Measurements from ENCODE around the gene CD300E.
A peak's percentile ranks its signal among the peaks of the same experiment; 100 is the strongest.
"Not testable (repeated sequence)": the region's sequence is repeated elsewhere in the genome, so short reads cannot be mapped to it uniquely, and the experiment has no call there.

Gene CD300E, protein sequence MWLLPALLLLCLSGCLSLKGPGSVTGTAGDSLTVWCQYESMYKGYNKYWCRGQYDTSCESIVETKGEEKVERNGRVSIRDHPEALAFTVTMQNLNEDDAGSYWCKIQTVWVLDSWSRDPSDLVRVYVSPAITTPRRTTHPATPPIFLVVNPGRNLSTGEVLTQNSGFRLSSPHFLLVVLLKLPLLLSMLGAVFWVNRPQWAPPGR
- total RNA-seq = 0 reads per million in 2 donors

DNA sequence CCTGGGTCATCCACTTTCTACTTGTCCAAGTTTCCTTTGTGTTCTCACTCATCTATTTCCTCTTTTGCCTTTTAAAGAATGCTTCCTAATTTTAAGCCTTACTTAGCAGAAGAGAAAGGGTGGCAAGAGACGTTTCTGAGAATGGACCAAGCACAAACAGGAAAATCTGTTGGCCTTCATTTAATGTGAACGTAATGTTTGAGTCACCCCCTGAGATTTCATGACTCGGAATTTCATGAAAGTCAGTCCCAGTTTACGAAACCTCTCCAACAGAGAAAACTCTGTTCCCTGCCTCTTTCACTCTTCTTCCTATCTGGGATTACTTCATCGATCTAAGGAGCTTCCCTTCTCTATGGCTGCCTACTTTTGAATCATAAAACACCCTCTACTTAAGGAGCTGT, at the start of gene CD300E:
TSS of gene CD300E (minus strand) at position 46 of the 401 bp plus-strand sequence. CDS start 117 bp downstream, outside the sequence.
- DNase-seq = no peak

DNA sequence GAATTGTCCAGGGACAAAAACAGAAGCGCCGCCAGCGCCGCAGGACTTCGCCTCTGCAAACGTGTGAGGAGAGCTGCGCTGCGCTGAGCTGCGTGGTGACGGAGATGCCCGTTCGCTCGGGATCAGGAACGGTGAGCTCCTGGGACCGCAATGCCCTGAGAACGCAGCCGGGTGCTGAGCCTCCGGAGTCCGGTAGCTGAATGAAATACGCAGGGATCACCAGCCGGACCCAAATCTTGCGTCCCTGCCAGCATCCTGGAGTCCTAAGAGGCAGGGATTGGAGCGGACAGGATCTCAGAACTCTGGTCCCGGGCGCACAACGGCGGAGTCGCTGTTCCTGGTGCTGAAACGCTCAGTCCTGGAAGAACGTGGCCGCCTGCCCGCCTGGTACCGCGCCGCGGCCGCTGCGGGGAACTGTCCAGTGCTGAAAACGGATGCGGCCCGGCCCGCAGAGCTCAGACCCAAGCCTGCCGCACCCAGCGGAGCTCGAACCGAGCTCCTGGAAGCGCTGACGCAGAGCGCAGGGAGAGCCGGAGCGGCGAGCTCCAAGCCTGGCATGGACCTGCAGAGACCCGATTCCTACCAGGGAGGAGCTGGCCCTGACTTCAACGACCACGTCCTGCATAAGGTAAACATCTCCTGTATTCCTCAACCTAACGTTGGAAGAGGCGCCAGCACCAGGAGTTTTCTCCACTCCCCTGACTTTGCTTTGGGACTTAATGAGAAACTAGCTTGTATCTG, 47.7 kb upstream of the CD300E start:
- DNase-seq = peak; percentile 38 to 72 (median 56)

DNA sequence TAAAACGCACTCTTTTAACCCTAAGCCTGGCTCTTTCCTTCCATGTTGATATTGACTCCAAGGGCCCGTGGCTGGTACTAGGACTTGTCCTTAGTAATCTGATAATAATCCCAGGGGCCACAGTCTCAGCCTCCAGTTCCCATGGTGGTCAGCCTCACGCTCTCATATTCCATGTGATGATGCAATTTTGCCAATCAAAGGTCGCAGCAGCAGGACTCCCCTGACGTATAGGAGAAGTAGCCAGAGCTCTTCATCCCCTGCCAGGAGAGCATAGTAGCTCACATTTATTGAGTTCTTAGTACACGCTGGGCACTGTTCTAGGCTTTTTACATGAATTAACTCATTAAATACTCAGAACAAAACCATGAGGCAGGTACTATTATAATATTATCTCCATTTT, 46.8 kb upstream of the CD300E start:
- DNase-seq = no peak

DNA sequence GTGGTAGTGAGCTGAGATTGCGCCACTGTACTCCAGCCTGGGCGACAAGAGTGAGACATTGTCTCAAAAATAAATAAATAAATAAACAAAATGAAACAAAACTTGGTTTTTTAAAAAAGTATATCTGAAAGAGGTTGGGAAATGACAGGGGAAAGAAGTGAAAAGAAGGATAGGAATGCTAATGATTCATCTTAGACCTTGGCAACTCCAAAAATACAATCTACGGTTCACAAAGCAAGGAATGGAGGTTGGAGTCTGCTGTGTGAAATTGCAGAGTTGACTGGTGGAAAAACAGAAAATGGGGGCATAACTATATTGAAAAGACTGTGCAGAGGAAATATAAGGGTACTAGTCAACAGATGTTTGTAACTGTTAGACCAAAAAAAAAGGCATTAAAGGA, 40.0 kb upstream of the CD300E start:
- DNase-seq = no peak

DNA sequence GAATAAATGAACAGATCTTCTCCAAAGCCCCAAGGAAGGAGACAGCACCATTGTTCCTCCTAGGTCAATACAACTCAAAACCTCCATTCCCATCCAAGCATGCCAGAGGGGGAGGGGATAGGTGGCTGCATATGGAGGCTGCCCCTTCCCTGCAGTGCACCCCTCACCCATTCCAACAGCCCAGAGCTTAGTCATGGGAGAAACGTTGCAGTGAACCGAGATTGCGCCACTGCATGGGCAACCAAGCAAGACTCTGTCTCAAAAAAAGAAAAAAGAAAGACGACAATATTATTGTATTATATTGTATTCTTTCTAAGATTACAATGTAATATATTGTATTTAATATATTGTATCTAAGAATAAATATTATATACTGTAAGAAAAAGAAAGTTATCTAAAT, 36.4 kb upstream of the CD300E start:
- DNase-seq = no peak

DNA sequence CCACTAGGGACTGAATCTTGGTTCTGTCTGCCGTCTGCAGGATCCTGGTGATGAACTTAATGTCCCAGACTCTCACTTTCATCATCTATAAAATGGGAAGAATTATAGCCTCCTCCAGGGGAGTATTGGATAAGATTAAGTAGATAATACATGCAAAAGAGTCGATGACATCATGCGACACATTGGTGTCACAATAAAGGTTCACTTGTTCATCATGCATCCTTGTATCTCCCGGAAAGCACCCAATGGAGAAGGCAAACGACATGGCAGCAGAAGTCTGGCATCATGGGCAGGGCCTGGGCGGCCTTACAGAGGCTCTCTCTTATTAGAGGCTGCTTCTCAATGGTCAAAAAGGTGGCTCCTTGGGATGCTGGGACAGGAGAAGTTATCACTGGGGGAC, 35.1 kb upstream of the CD300E start:
- DNase-seq = no peak

DNA sequence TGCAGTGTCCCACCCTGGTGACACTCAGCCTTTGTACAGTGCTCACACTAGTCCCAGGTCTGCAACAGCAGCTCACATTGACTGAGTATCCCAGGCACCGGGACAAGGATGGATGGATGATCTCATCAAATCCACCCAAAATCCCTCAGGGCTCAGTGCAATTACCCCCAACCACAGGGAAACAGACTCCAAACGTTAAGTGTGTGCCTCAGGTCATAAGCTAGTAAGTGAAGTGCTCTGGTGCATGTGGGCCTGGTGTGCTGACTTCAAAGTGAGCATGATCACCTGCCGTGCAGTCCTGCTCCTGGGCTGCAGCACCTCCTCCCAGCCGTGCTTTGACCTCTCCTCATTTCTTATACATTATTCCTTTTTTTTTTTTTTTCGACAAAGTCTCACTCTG, 31.2 kb upstream of the CD300E start:
- no peak for DNase-seq

DNA sequence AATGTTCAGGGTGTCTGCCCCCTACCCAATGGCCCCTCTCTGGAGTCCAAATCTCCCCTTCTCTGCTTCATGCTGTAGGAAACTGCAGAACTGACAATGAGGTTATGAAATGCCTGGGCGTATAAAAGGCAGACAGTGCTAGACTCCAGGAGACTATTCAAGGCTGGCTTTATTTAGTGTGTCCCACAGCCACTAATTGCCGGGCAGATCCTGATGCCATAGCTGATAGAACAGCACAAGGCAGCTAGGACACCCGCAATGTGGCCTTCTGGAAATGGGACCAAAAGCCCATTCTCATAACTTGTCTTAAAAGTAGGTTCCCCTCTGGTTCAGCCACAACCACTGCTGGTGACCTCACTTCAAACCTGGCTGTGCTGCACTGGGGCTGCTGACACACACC, 28.5 kb upstream of the CD300E start:
- no peak for DNase-seq

DNA sequence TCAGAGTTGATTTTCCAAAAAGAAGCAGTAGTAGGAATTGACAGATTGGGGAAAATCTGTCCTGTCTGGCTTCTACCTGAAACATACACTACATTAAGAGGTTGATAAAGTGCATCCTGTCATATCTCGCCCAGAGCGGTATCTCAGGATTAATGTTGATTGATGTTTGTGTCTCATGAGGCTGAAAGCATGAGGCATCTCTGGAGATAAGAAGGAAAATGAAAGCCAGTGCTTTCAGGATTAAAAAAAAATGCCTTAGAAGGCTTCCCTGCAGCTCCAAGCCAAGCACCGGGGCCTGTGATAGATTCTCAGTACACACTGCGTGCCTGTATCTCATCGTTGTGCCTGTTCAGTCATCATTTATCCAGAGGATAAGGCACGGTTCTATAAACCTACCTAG, 26.4 kb upstream of the CD300E start:
- no peak for DNase-seq

DNA sequence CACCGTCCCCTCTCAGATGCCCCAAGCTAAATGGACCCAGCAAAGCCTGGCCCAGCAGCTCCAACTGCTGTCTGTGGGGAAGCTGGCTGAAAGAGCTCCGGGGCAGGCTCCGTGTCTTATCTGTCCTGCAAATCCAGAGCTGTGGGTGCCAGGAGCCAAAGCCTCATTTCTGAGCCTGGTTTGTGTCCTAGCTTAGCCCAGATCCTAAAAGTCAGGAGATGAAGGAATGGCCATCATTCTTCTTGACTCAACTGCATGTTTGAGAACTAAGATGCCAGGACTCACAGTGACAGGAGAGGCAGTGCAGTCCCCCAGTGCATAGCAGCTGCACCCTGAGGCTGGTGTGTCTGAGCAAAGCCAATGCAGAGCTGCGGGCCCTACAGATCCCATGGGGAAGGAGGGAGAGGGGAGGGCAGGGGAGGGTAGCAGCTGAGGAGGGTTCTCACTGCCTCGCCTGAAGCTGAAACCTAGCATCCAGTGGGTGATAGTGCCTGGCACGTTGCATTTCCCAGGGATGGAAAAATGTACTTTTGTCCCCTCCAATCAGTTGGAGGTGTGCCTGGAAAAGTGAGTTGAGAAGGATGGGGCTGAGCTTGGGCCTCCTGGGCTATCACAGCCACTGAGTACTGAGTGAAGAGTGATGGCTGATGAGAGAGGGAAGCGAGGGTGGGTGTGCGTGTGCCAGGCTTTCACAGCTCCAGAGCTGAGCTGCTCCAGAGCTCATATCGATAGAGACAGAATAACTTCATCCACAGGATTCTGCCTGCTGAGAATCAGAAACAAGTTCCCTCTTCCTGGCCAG, 24.5 kb upstream of the CD300E start:
- DNase-seq = no peak

DNA sequence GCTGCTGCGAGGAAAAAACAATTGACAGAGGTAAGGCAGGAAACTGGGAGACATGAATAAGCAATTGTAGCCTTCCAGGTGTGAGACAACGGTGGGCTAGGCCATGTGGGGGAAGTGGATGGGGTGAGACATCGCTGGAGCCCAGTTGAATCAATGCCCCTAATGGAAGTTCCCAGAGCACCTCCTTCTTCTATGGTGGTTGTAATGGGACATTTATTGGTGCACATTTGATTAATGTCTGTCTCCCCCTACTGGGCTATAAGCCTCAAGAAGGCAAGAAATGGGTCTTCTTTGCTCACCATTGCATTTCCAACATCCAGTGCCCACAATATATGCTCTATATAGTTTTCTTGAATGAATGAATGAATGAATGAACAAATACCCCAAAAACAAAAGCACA, 22.7 kb upstream of the CD300E start:
- DNase-seq = peak in 1 of 5 experiments; percentile 26

DNA sequence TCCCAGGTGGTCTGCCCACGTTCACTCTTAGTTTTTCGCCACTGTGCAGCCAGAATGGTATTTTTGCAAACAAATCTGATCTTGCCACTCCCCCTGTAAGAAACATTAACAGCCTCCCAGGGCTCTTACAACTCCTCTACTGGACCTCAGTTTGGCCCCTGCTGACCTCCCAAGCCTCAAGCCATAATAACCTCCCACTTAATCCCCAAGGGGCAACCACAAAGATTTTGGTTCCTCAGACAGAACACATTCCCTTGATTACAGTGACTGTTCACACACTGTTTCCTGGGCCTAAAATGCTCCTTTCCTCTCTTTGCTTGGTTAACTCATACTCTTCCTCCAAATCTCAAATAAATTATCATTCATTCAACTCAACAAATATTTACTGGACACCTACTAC, 21.5 kb upstream of the CD300E start:
- DNase-seq = no peak

DNA sequence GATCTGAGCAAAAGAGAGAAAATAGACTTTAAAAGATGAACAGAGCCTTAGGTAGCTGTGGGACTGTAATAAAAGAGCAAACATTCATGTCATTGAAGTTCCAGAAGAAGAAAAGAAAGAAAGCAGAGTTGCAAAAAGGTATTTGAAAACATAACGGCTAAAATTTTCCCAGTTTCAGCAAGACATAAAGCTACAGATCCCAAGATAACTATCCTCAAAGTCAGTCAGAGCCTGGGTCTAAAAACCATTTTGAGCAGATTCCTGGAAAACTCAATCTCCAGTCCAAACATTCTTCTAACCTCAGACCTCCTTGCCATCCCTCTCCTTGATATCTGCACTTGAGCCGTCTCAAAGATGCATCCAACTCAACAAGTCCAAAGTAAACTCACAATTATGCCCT, 20.9 kb upstream of the CD300E start:
- DNase-seq = no peak

DNA sequence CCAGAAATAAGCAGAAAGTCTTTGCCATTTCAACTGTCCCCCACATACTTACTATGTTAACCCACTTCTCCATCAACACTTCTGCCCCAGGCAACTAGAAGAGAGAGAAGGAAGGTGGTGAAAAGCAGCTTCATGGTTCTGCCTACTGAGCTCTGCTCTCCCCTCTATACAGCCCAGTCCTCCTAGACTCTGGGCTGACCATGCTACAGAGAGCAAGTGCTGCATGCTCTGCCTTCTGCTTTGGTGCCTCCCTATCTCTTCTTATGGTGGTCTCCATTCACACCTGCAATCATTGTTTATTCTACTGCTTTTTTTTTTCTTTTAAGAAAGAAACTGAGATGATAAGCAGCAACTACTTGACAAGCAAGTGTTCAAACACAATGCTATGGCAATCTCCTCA, 20.3 kb upstream of the CD300E start:
- no peak for DNase-seq

DNA sequence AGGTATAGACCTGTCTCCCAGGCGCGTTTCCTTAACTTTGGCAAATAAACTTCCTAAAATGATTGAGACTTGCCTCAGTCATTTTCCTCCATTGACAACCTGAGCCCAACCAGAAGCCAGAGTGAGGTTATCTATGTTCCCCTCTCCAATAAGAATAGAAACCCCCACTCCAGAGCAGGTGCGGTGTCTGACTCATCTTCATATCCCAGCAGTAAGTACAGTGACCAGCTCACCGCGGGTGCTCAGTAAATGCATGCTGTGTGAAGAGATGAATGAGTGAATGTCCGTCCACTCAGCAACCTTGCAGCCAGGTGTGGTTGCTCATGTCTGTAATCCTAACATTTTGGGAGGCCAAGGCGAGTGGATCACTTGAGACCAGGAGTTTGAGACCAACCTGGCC, 19.5 kb upstream of the CD300E start:
- DNase-seq = no peak

DNA sequence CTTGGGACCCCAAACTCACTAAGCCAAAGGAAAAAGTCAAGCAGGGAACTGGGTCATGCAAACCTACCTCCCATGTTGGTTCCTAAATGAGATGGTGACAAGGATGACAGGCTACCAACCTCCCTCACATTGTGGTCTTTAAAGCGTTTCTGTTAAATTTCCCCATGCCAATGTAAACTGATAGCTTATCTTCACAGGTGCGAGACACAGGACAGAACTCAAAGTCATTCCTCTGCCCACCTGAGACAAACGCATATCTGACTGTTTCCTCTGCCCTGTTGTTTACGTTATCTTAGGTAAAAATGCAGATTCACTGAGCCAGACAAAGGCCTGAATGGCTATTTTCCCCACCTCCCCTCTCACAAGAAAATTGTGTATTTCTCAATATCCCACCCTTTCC, 19.0 kb upstream of the CD300E start:
- DNase-seq = no peak

DNA sequence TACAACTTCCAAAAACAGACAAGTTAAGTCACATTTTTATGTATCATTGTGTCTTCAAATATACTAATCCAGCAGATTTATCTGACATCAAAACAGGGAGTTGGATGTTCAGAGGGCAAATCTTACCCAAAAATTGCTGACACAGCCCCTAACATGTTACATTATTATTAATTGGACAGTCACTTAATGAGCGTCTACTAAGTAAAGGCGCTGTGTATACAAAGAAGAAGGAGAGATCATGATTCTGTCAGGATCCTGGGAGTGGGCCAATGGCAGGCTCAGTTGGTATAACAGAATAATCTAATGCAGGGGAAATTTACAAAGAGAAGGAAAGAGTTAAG, 18.4 kb upstream of the CD300E start:
- no peak for DNase-seq

DNA sequence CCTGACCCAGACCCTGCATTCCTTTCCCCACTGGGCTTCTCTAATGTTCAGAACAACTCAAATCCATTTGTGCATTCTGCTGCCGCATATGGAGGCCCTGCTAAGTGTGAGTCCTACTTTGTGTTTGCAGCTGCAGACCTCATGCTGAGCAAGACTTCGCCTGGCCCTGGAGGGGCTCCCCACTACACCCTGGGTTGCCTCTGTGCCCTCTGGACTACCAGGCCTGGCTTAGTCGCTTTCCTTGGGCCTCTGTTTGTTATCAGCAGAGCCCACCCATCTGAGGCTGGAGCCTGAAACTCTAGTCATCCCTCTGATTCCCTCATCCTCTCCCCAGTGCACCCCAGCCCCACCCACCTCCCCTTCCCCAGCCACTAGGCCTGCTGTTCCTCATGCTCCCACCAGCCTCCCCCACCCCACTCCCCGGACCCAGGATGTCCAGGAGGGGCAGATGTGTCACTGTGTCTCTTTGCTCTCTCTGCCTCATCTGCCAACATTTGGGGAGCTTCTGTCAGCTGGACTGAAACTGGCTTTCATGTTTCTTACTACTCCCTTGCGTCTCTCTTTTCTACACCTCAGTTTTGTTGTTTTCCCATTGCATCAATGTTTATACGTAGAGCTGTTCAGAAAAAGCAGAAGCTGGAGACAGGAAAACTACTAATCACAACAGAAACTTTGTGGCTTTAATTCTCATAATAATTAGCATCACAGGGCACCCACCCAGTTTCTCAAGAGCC, 17.9 kb upstream of the CD300E start:
- DNase-seq = no peak

DNA sequence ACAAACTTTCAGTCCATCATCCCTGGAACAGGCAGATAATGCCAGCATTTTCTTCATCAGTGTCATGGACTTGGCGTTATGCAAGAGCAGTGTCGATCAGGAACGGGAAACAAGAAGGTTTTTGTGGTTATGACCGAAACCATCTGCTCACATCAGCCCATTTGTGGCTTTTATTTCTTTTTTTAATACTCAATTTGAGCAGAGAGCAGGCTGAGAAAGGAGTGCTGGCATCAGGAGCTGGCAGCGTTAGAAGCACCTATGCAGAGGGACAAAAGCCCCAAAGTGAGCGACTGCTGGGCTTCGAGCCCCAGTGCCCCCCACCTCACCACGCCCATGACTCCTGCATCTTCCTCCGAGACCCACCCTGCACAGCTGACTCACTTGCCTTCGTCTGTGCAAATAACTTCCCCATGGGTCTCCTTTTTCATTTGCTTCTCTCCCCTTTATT, 16.2 kb upstream of the CD300E start:
- DNase-seq = peak in 1 of 5 experiments; percentile 35

DNA sequence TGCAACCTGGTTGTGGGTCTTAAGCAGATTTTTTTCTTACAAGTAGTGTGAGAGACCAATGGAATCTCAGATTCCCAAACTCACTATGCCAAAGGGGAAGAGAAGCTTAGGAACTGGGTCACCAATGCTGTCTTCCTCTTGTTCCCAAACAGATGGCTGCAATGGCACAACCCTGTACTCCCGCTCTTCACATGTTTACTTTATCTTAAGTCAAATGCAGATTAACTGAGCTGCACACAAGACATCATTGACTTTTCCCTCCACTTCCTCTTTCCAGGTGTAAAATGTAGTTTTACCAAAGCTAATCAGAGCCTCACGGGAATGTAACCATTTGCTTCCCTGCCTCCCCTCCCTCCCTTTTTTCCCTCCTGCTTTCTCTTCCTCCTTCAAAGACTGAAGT, 14.4 kb upstream of the CD300E start:
- no peak for DNase-seq

DNA sequence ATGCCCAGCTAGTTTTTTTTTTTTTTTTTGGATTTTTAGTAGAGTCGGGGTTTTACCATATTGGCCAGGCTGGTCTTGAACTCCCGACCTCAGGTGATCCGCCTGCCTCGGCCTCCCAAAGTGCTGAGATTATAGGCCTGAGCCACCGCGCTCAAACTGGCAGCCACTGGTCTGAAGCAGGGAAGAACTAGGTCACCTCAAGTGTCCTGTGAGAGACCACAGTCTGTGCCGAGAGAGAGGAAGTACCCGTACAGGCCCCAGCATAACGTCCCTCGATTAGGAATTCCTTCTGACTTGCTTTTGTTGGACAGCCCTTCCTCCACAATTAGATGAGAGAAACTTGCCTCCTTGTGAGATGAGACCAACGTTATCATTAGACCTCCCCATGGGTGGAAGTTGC, 13.7 kb upstream of the CD300E start:
- no peak for DNase-seq

DNA sequence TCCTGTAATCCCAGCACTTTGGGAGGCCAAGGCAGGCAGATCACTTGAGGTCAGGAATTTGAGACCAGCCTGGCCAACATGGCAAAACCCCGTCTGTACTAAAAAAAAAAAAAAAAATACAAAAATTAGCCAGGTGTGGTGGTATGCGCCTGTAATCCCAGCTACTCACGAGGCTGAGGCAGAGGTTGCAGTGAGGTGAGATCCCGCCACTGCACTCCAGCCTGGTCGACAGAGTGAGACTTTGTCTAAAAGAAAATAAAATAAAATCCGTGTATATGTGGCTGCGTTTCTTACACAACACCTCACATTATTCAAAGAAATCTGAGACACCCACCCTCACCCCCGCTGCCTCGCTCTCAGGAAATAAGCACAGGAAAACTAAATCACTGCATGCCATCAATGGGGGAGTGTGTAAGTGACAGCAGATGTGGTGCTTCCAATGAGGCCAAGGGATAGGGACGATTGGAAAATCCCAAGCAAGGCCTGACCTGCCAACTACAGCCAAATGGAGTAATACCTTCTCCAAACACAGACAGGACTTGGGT, 13.1 kb upstream of the CD300E start:
- DNase-seq = not testable (repeated sequence)

DNA sequence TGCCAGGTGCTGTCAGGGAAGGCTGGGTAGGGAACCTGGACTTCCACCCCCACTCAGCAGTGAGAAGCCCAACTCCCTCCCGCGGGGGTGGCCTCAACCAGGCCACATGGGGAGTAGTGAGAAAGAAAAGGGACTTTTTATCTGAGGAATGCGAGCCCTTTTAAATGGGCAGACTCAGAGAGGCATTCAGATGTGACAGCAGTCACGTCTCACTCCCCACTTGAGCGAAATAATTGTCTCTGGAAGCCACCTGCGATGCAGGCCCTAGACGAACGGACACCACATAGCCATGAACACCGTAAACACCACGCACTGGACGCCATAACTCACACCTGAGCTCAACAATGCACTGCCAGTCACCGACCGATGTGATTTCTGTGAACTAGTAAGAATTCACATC, 11.9 kb upstream of the CD300E start:
- DNase-seq = no peak
